ENCODE measurements around the gene HOMER3. TPM values are rescaled to one million over a fixed set of nuclear protein-coding genes. Genes with fewer than 3 reads are reported as not detected.

HOMER3 gene
- total and polyA plus RNA-seq, 9 of the 15 experiments (the other 6 are each of a cell fraction or from before 2014, with no cell fraction given): 1.3 to 5.1 (median 3.7) TPM; not detected in 2

DNA sequence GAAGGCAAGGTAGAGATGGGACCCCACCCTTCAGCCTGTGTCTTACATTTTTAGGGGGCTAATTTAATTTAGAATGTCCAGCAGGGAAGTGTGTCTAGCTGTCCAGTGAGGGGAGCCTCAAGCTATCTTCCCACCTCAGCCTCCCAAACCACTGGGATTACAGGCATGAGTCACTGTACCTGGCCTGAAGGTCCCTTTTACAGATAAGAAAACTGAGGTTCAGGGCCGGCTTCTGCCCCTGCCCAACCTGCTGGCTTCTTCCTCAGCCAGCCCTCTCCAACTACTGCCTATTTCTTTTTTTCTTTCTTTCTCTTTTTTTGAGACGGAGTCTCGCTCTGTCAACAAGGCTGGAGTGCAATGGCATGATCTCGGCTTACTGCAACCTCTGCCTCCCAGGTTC is 19.4 kb upstream of the HOMER3 start (continued):
- TF ChIP-seq, protein P1, sequence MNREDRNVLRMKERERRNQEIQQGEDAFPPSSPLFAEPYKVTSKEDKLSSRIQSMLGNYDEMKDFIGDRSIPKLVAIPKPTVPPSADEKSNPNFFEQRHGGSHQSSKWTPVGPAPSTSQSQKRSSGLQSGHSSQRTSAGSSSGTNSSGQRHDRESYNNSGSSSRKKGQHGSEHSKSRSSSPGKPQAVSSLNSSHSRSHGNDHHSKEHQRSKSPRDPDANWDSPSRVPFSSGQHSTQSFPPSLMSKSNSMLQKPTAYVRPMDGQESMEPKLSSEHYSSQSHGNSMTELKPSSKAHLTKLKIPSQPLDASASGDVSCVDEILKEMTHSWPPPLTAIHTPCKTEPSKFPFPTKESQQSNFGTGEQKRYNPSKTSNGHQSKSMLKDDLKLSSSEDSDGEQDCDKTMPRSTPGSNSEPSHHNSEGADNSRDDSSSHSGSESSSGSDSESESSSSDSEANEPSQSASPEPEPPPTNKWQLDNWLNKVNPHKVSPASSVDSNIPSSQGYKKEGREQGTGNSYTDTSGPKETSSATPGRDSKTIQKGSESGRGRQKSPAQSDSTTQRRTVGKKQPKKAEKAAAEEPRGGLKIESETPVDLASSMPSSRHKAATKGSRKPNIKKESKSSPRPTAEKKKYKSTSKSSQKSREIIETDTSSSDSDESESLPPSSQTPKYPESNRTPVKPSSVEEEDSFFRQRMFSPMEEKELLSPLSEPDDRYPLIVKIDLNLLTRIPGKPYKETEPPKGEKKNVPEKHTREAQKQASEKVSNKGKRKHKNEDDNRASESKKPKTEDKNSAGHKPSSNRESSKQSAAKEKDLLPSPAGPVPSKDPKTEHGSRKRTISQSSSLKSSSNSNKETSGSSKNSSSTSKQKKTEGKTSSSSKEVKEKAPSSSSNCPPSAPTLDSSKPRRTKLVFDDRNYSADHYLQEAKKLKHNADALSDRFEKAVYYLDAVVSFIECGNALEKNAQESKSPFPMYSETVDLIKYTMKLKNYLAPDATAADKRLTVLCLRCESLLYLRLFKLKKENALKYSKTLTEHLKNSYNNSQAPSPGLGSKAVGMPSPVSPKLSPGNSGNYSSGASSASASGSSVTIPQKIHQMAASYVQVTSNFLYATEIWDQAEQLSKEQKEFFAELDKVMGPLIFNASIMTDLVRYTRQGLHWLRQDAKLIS (CRISPR knock-in tag; IDR thresholded peaks at IDR 0.05): no peak
- TF ChIP-seq THRAP3 (IDR thresholded peaks at IDR 0.05; ENCODE audit: borderline replicate concordance) (no peak), KAT8 (IDR thresholded peaks at IDR 0.05; ENCODE audit: low read depth) (no peak), KDM1A (IDR thresholded peaks at IDR 0.05) (peak in 1 of 2 experiments; percentile 49; a peak in 1 of 4 replicates), ZNF197 (CRISPR knock-in tag; IDR thresholded peaks at IDR 0.05; ENCODE audit: low read depth) (no peak), CHD4 (IDR thresholded peaks at IDR 0.05; ENCODE audit: insufficient read depth, insufficient replicate concordance, low read depth, low read length, poor library complexity, severe bottlenecking) (no peak), PTTG1 (tag; IDR thresholded peaks at IDR 0.05; ENCODE audit: low read depth) (no peak)
- TF ChIP-seq, protein P2, sequence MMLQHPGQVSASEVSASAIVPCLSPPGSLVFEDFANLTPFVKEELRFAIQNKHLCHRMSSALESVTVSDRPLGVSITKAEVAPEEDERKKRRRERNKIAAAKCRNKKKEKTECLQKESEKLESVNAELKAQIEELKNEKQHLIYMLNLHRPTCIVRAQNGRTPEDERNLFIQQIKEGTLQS (IDR thresholded peaks at IDR 0.05): 0 out of 2 replicates have a peak, but pooled peaks have one; percentile 12
- TF ChIP-seq, protein P2 (CRISPR knock-in tag; conservative IDR thresholded peaks at IDR 0.05): no peak
